ENCODE measurements around the gene SLC2A13. TPM values are rescaled to one million over a fixed set of nuclear protein-coding genes. Genes with fewer than 3 reads are reported as not detected.

SLC2A13 gene
- total and polyA plus RNA-seq, 3 donors from 2014 or later, result 3.3 to 19.8 (median 18.0) TPM

DNA sequence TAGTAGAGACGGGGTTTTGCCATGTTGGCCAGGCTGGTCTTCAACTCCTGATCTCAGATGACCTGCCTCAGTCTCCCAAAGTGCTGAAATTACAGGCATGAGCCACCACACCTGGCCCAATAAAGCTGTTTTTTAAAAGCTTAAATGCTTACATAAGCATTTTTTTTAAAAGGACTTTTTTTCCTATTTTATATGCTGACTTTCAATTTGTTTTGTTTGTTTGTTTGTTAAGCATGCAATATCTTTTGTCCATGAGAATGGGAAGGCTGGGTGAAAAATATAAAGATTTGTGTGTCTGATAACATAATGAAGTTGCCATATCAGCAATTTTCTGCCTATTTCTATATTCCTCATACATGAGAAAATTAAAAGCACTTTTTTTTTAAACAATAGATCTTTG is 17.0 kb upstream of the SLC2A13 start:
- H3K36me3 ChIP-seq (ENCODE audit: low read depth, missing control alignments), result no peaks in the 10 kb centered on the region
- no peak for DNase-seq
- no peak overlapping the region for H3K4me3 ChIP-seq
- H3K9me3 ChIP-seq, result no peaks in the 10 kb centered on the region
- 80 to 81% methylated on average over 1 of the region's 1 CpG for WGBS, 2 donors
- no peak overlapping the region for H3K27ac ChIP-seq
- H3K27me3 ChIP-seq, result no peaks in the 10 kb centered on the region
- no peak for TF ChIP-seq POLR2A (IDR thresholded peaks at IDR 0.05)
- intact Hi-C loops (cut with DNase I; ENCODE audit: low total_unique reads), result no loop called here
- no peaks in the 10 kb centered on the region for H3K4me1 ChIP-seq

DNA sequence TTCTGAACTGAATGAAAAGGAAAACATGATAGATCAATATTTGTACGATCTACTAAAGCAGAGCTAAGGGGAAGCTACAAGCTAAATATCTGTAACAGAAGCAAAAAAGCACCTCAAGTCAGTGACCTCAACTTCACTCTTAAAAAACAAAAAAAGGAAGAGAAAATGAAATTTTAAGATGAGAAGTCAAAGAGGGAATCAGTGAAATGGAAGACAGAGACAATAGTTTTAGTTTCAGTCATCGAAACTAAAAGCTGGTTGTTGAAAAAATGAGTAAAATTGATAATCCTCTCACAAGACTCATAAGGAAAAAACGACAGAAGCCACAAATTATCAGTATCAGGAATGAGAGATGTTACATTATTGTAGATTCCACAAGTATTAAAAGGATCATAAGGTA is 11.9 kb upstream of the SLC2A13 start:
- Histone ChIP-seq H3K4me3 (no peak overlapping the region), H3K27me3 (no peaks in the 10 kb centered on the region), H3K4me1 (no peaks in the 10 kb centered on the region), H3K27ac (no peak overlapping the region), H3K9me3 (no peaks in the 10 kb centered on the region), H3K36me3 (ENCODE audit: low read depth, missing control alignments) (no peaks in the 10 kb centered on the region)
- no peak for TF ChIP-seq POLR2A (IDR thresholded peaks at IDR 0.05)
- TF ChIP-seq, protein P1, sequence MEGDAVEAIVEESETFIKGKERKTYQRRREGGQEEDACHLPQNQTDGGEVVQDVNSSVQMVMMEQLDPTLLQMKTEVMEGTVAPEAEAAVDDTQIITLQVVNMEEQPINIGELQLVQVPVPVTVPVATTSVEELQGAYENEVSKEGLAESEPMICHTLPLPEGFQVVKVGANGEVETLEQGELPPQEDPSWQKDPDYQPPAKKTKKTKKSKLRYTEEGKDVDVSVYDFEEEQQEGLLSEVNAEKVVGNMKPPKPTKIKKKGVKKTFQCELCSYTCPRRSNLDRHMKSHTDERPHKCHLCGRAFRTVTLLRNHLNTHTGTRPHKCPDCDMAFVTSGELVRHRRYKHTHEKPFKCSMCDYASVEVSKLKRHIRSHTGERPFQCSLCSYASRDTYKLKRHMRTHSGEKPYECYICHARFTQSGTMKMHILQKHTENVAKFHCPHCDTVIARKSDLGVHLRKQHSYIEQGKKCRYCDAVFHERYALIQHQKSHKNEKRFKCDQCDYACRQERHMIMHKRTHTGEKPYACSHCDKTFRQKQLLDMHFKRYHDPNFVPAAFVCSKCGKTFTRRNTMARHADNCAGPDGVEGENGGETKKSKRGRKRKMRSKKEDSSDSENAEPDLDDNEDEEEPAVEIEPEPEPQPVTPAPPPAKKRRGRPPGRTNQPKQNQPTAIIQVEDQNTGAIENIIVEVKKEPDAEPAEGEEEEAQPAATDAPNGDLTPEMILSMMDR (IDR thresholded peaks at IDR 0.05), result no peak
- 77% methylated on average over 3 of the region's 3 CpGs for WGBS, 2 donors
- DNase-seq, result no peak
- intact Hi-C loops (cut with DNase I; ENCODE audit: low total_unique reads), result no loop called here

DNA sequence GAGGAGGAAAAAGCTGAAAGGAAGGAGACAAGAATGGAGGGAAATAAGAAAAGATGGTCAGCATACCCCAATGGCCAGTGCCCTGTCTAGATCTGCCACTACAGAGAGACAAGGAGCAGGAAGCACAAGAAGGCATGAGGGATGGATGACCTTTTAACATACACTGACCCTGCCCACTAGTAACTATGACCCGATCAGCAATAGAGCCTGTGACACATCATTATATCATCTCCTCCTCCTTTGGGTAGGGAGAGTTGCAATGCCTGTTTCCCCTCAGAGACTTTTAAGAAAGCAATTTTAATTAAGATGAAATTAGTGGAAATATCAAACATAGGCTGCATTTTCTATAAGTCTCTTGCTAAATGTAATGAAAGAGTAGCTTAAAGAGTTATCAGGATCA is 4.7 kb upstream of the SLC2A13 start:
- no peak for TF ChIP-seq POLR2A (IDR thresholded peaks at IDR 0.05)
- TF ChIP-seq, protein P1 (IDR thresholded peaks at IDR 0.05), result no peak
- H3K4me3 ChIP-seq, result no peak overlapping the region
- H3K4me1 ChIP-seq, result no peaks in the 10 kb centered on the region
- H3K36me3 ChIP-seq (ENCODE audit: low read depth, missing control alignments), result no peaks in the 10 kb centered on the region
- H3K27me3 ChIP-seq, result no peaks in the 10 kb centered on the region
- H3K9me3 ChIP-seq, result no peaks in the 10 kb centered on the region
- WGBS, 2 donors, result 75 to 84% methylated on average over 1 of the region's 1 CpG
- no peak overlapping the region for H3K27ac ChIP-seq
- no peak for DNase-seq
- intact Hi-C loops (cut with DNase I; ENCODE audit: low total_unique reads), result no loop called here

DNA sequence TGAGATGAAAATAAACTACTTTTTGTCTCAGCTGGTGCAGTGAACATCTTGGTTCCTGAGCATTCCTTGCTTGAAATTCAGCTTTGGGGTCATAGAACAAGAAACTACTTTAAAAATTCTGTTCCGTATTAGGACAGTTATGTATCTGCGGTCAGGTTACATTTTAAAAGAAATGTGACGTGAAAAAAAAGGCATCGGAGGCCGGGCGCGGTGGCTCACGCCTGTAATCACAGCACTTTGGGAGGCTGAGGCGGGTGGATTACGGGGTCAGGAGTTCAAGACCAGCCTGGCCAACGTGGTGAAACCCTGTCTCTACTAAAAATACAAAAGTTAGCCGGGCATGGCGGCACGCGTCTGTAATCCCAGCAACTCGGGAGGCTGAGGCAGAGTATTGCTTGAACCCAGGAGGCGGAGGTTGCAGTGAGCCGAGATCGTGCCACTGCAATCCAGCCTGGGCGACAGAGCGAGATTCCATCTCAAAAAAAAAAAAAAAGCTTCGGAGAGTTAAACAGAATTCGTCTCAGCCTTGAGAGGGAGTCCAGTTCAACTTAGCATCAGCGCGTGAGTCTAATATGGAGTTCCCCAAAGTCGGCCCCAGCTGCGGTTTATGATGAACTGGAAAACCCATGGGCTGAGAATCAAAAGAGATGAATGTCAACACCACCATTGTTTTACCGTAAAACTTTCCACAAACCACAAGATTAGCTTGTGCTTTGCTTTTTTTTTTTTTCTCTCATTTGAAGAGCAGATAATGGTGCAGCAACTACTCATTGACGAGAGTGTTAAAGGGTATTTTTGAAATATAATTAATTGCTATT is 2.1 kb upstream of the SLC2A13 start:
- Histone ChIP-seq H3K27ac (no peak overlapping the region), H3K4me3 (peak overlapping the region; percentile 16 to 40), H3K9me3 (no peaks in the 10 kb centered on the region), H3K4me1 (no peaks in the 10 kb centered on the region), H3K36me3 (ENCODE audit: low read depth, missing control alignments) (no peaks in the 10 kb centered on the region), H3K27me3 (no peaks in the 10 kb centered on the region)
- DNase-seq, result no peak
- 73 to 77% methylated on average over 29 of the region's 29 CpGs for WGBS, 2 donors
- intact Hi-C loops (cut with DNase I; ENCODE audit: low total_unique reads), result loop anchor here (10.0 kb wide), 1 partner anchor 93 kb away; no protein-coding TSS in a partner anchor
- no peak for TF ChIP-seq POLR2A (IDR thresholded peaks at IDR 0.05)
- TF ChIP-seq, protein P1 (IDR thresholded peaks at IDR 0.05), result no peak

- H3K27me3 ChIP-seq, result no peaks in the 10 kb centered on the region
- H3K4me1 ChIP-seq, result no peaks in the 10 kb centered on the region
- intact Hi-C loops (cut with DNase I; ENCODE audit: low total_unique reads), result loop anchor here (10.0 kb wide), 1 partner anchor 92 kb away; no protein-coding TSS in a partner anchor
- peak overlapping the region in 1 of 2 donors; percentile 93 for H3K27ac ChIP-seq
- no peaks in the 10 kb centered on the region for H3K36me3 ChIP-seq (ENCODE audit: low read depth, missing control alignments)
- H3K9me3 ChIP-seq, result no peaks in the 10 kb centered on the region
- no peak for TF ChIP-seq POLR2A (IDR thresholded peaks at IDR 0.05)
- TF ChIP-seq, protein P1 (IDR thresholded peaks at IDR 0.05), result peak; percentile 89 to 99 (median 93)
- H3K4me3 ChIP-seq, result peak overlapping the region; percentile 22 to 40
- WGBS, 2 donors, result 11 to 16% methylated on average over 19 of the region's 19 CpGs
- DNase-seq, result peak; percentile 97
Observed at GRCh38 chr12:40107098-40107802, 1.4 kb upstream of the SLC2A13 start.

All from testis (tissue), 3 donors.